WTC11 (cell line): Measurements from ENCODE around the gene CNN1. TPM values are rescaled to one million over a fixed set of nuclear protein-coding genes. Genes with fewer than 3 reads are reported as not detected.

Experiments used
- ATAC-seq: fragments of 200-7000 bp; cut with Tn5 transposase; 2 replicates; pipeline ENCODE4 v1.10.0; 2021; ENCODE audit warnings: mild to moderate bottlenecking, moderate library complexity
- CTCF ChIA-PET: fragments of 300-600 bp; sonication (Branson Sonifier 250); formaldehyde crosslinking; loops from one replicate; lab custom pipeline; 2021; ENCODE audit warnings: antibody characterized with exemption; lab: Charles Lee
- POLR2A ChIA-PET: fragments of 350-600 bp; sonication (Branson Sonifier 250); formaldehyde crosslinking; loops from one replicate; lab custom pipeline; 2021; ENCODE audit warnings: antibody characterized with exemption; lab: Charles Lee
- DNase-seq: peaks from one replicate; pipeline ENCODE4 v3.0.0; 2021; ENCODE audit warnings: low spot score
- H3K27ac Mint-ChIP-seq: 2 replicates; pipeline ENCODE4 v1.8.0; 2021; ENCODE audit warnings: mixed read lengths
- H3K27me3 Mint-ChIP-seq: 2 replicates; pipeline ENCODE4 v1.8.0; 2021; ENCODE audit warnings: low read depth, mild to moderate bottlenecking, moderate library complexity, mixed read lengths
- H3K36me3 Mint-ChIP-seq: 2 replicates; pipeline ENCODE4 v1.8.0; 2021; ENCODE audit warnings: mixed read lengths
- H3K4me1 Mint-ChIP-seq: 2 replicates; pipeline ENCODE4 v1.8.0; 2022; ENCODE audit warnings: mixed read lengths
- H3K4me3 Mint-ChIP-seq: 2 replicates; pipeline ENCODE4 v1.8.0; 2021; ENCODE audit warnings: mild to moderate bottlenecking, moderate library complexity, mixed read lengths
- H3K9me3 Mint-ChIP-seq: 2 replicates; pipeline ENCODE4 v1.8.0; 2021; ENCODE audit warnings: mixed read lengths
- CREM ChIP-seq: sonication (generic); formaldehyde crosslinking; IDR thresholded peaks from 2 replicates; pipeline ENCODE4 v1.8.1; 2022; ENCODE audit warnings: mild to moderate bottlenecking, missing genetic modification reagents, moderate library complexity
- ELF4 ChIP-seq: sonication (generic); formaldehyde crosslinking; IDR thresholded peaks from 2 replicates; pipeline ENCODE4 v1.8.1; 2022; ENCODE audit warnings: low read depth, mild to moderate bottlenecking, moderate library complexity, missing genetic modification reagents
- ETV6 ChIP-seq: sonication (generic); formaldehyde crosslinking; IDR thresholded peaks from 2 replicates; pipeline ENCODE4 v1.8.1; 2022; ENCODE audit warnings: mild to moderate bottlenecking, missing genetic modification reagents
- GTF2I ChIP-seq: fragments of 250-450 bp; sonication (Bioruptor Pico); conservative IDR thresholded peaks from 2 replicates; pipeline ENCODE4 v1.4.0; 2021; ENCODE audit warnings: mild to moderate bottlenecking
- HMGA2 ChIP-seq: fragments of 250-450 bp; sonication (Bioruptor Pico); IDR thresholded peaks from 2 replicates; pipeline ENCODE4 v1.4.0; 2021; ENCODE audit warnings: mild to moderate bottlenecking, moderate library complexity
- IRF2 ChIP-seq: sonication (generic); formaldehyde crosslinking; IDR thresholded peaks from 2 replicates; pipeline ENCODE4 v1.8.0; 2022; ENCODE audit warnings: low read depth, missing genetic modification reagents, borderline replicate concordance
- NR3C1 ChIP-seq: sonication (generic); formaldehyde crosslinking; conservative IDR thresholded peaks from 2 replicates; pipeline ENCODE4 v1.8.1; 2023; ENCODE audit warnings: low read depth, mild to moderate bottlenecking, missing genetic modification reagents
- SP1 ChIP-seq: sonication (generic); formaldehyde crosslinking; conservative IDR thresholded peaks from 2 replicates; pipeline ENCODE4 v1.8.1; 2022; ENCODE audit warnings: missing genetic modification reagents
- TEAD4 ChIP-seq: sonication (generic); formaldehyde crosslinking; IDR thresholded peaks from 2 replicates; pipeline ENCODE4 v1.8.0; 2022; ENCODE audit warnings: mild to moderate bottlenecking, missing genetic modification reagents
- ZNF232 ChIP-seq: sonication (generic); formaldehyde crosslinking; IDR thresholded peaks from 2 replicates; pipeline ENCODE4 v1.8.0; 2022; ENCODE audit warnings: mild to moderate bottlenecking, missing genetic modification reagents
- ZNF263 ChIP-seq: sonication (generic); formaldehyde crosslinking; IDR thresholded peaks from 2 replicates; pipeline ENCODE4 v1.8.1; 2022; ENCODE audit warnings: low read depth, mild to moderate bottlenecking, moderate library complexity, missing genetic modification reagents
- total RNA-seq: library from RNA; stranded (reverse); gene quantifications from 3 replicates; pipeline ENCODE4 v1.2.3, GENCODE V29; 2021
- TF ChIP-seq, protein P1 (sequence below): sonication (generic); formaldehyde crosslinking; IDR thresholded peaks from 2 replicates; pipeline ENCODE4 v1.8.1; 2023; ENCODE audit warnings: mild to moderate bottlenecking, missing genetic modification reagents
- TF ChIP-seq, protein P2 (sequence below): fragments of 200-600 bp; IDR thresholded peaks from 2 replicates; pipeline ENCODE4 v1.8.0; 2022; ENCODE audit warnings: antibody characterized with exemption
- TF ChIP-seq, protein P3 (sequence below): sonication (generic); formaldehyde crosslinking; conservative IDR thresholded peaks from 2 replicates; pipeline ENCODE4 v1.8.1; 2022; ENCODE audit warnings: mild to moderate bottlenecking, missing genetic modification reagents
- TF ChIP-seq, protein P4 (sequence below): fragments of 250-450 bp; sonication (Bioruptor Pico); IDR thresholded peaks from 2 replicates; pipeline ENCODE4 v1.9.0; 2021; ENCODE audit warnings: mild to moderate bottlenecking, borderline replicate concordance
- TF ChIP-seq, protein P5 (sequence below): fragments of 250-450 bp; sonication (Bioruptor Pico); IDR thresholded peaks from 2 replicates; pipeline ENCODE4 v1.9.0; 2021; ENCODE audit warnings: moderate library complexity, mild to moderate bottlenecking, inconsistent platforms, borderline replicate concordance
- TF ChIP-seq, protein P6 (sequence below): sonication (generic); formaldehyde crosslinking; IDR thresholded peaks from 2 replicates; pipeline ENCODE4 v1.8.1; 2023; ENCODE audit warnings: mild to moderate bottlenecking, moderate library complexity, missing genetic modification reagents

CNN1 gene
- total RNA-seq, 1 experiment from 2014 or later: 16.0 TPM

DNA sequence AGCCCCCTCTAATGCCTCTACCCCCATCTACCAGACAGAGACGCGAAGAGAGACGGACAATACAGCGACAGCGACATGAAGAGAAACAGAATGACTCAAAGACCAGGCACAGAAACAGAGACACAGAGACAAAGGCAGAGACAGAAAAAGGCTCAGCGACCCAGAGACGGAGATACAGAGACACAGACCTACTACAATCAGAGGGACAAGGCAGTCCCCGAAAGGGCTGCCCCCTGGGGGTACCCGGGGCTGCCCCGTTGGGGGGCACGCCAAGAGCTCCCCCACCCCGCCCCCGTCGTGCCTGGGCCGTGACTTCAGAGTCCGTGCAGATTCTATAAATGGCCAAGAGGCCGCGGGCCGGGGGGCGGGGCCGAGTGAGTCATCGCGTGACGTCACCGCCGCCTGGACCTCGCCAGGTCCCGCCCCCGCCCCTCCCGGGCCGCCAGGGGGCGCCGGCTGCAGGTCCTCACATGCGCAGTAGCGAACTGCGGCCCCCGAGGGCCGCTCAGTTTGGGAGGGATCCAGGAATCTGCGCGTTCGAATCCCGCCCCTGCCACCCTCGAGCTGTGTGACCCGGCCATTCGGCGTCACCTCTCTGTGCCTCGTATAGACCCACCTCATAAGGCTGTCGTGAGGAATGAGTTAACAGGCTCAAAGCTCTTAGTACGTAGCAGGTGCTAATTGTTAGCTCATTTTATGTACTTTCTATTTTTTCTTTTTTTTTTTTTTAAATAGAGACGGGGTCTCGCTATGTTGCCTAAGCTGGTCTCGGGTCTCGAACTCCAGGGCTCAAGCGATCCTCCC, 2.7 kb upstream of the CNN1 start:
- no peaks in the 10 kb centered on the region for H3K36me3 Mint-ChIP-seq
- DNase-seq (peak; percentile 94), ATAC-seq (peak; percentile 46)
- peak overlapping the region; percentile 88 for H3K27ac Mint-ChIP-seq
- no peaks in the 10 kb centered on the region for H3K9me3 Mint-ChIP-seq
- H3K4me1 Mint-ChIP-seq: peaks cover 21% of the 10 kb centered on the region
- peak overlapping the region; percentile 78 for H3K4me3 Mint-ChIP-seq
- TF ChIP-seq, protein P1, sequence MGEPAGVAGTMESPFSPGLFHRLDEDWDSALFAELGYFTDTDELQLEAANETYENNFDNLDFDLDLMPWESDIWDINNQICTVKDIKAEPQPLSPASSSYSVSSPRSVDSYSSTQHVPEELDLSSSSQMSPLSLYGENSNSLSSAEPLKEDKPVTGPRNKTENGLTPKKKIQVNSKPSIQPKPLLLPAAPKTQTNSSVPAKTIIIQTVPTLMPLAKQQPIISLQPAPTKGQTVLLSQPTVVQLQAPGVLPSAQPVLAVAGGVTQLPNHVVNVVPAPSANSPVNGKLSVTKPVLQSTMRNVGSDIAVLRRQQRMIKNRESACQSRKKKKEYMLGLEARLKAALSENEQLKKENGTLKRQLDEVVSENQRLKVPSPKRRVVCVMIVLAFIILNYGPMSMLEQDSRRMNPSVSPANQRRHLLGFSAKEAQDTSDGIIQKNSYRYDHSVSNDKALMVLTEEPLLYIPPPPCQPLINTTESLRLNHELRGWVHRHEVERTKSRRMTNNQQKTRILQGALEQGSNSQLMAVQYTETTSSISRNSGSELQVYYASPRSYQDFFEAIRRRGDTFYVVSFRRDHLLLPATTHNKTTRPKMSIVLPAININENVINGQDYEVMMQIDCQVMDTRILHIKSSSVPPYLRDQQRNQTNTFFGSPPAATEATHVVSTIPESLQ (CRISPR knock-in tag): no peak
- no peak for TF ChIP-seq TEAD4 (CRISPR knock-in tag)
- TF ChIP-seq, protein P2, sequence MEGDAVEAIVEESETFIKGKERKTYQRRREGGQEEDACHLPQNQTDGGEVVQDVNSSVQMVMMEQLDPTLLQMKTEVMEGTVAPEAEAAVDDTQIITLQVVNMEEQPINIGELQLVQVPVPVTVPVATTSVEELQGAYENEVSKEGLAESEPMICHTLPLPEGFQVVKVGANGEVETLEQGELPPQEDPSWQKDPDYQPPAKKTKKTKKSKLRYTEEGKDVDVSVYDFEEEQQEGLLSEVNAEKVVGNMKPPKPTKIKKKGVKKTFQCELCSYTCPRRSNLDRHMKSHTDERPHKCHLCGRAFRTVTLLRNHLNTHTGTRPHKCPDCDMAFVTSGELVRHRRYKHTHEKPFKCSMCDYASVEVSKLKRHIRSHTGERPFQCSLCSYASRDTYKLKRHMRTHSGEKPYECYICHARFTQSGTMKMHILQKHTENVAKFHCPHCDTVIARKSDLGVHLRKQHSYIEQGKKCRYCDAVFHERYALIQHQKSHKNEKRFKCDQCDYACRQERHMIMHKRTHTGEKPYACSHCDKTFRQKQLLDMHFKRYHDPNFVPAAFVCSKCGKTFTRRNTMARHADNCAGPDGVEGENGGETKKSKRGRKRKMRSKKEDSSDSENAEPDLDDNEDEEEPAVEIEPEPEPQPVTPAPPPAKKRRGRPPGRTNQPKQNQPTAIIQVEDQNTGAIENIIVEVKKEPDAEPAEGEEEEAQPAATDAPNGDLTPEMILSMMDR: peak; percentile 95
- TF ChIP-seq, protein P3, sequence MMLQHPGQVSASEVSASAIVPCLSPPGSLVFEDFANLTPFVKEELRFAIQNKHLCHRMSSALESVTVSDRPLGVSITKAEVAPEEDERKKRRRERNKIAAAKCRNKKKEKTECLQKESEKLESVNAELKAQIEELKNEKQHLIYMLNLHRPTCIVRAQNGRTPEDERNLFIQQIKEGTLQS (CRISPR knock-in tag): no peak
- peak; percentile 84; the same call in 1 of the 2 replicates for TF ChIP-seq GTF2I (CRISPR knock-in tag)
- TF ChIP-seq, protein P4, sequence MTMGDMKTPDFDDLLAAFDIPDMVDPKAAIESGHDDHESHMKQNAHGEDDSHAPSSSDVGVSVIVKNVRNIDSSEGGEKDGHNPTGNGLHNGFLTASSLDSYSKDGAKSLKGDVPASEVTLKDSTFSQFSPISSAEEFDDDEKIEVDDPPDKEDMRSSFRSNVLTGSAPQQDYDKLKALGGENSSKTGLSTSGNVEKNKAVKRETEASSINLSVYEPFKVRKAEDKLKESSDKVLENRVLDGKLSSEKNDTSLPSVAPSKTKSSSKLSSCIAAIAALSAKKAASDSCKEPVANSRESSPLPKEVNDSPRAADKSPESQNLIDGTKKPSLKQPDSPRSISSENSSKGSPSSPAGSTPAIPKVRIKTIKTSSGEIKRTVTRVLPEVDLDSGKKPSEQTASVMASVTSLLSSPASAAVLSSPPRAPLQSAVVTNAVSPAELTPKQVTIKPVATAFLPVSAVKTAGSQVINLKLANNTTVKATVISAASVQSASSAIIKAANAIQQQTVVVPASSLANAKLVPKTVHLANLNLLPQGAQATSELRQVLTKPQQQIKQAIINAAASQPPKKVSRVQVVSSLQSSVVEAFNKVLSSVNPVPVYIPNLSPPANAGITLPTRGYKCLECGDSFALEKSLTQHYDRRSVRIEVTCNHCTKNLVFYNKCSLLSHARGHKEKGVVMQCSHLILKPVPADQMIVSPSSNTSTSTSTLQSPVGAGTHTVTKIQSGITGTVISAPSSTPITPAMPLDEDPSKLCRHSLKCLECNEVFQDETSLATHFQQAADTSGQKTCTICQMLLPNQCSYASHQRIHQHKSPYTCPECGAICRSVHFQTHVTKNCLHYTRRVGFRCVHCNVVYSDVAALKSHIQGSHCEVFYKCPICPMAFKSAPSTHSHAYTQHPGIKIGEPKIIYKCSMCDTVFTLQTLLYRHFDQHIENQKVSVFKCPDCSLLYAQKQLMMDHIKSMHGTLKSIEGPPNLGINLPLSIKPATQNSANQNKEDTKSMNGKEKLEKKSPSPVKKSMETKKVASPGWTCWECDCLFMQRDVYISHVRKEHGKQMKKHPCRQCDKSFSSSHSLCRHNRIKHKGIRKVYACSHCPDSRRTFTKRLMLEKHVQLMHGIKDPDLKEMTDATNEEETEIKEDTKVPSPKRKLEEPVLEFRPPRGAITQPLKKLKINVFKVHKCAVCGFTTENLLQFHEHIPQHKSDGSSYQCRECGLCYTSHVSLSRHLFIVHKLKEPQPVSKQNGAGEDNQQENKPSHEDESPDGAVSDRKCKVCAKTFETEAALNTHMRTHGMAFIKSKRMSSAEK (CRISPR knock-in tag): no peak
- no peak for TF ChIP-seq IRF2 (CRISPR knock-in tag)
- 0 out of 2 replicates have a peak, but pooled peaks have one; percentile 75 for TF ChIP-seq CREM (CRISPR knock-in tag)
- TF ChIP-seq, protein P5, sequence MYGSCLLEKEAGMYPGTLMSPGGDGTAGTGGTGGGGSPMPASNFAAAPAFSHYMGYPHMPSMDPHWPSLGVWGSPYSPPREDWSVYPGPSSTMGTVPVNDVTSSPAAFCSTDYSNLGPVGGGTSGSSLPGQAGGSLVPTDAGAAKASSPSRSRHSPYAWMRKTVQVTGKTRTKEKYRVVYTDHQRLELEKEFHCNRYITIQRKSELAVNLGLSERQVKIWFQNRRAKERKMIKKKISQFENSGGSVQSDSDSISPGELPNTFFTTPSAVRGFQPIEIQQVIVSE (CRISPR knock-in tag): no peak
- no peak for TF ChIP-seq ZNF263
- no peak for TF ChIP-seq HMGA2
- TF ChIP-seq, protein P6, sequence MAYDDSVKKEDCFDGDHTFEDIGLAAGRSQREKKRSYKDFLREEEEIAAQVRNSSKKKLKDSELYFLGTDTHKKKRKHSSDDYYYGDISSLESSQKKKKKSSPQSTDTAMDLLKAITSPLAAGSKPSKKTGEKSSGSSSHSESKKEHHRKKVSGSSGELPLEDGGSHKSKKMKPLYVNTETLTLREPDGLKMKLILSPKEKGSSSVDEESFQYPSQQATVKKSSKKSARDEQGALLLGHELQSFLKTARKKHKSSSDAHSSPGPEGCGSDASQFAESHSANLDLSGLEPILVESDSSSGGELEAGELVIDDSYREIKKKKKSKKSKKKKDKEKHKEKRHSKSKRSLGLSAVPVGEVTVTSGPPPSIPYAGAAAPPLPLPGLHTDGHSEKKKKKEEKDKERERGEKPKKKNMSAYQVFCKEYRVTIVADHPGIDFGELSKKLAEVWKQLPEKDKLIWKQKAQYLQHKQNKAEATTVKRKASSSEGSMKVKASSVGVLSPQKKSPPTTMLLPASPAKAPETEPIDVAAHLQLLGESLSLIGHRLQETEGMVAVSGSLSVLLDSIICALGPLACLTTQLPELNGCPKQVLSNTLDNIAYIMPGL: no peak
- TF ChIP-seq ZNF232 (CRISPR knock-in tag): no peak
- TF ChIP-seq NR3C1 (CRISPR knock-in tag): no peak
- TF ChIP-seq SP1 (CRISPR knock-in tag): peak; percentile 94
- TF ChIP-seq ETV6: 0 out of 2 replicates have a peak, but pooled peaks have one; percentile 29
- no peak for TF ChIP-seq ELF4 (CRISPR knock-in tag)
- H3K27me3 Mint-ChIP-seq: peaks cover 35% of the 10 kb centered on the region
- ChIA-PET CTCF (interaction anchor here (0.5 to 2.0 kb wide), 11 partner anchors 11 to 262 kb away, joined by 3 to 12 read pairs (median 4); partner anchors contain the start of genes ELOF1 and ZNF491), POLR2A (interaction anchor here (0.6 kb wide), 2 partner anchors 29 to 227 kb away, joined by 3 to 4 read pairs; no protein-coding TSS in a partner anchor)
